IMR-90 (cell line): ENCODE results near the gene SGPL1. TPM values are rescaled to one million over a fixed set of nuclear protein-coding genes. Genes with fewer than 3 reads are reported as not detected.
A peak's percentile ranks its signal among the peaks of the same experiment; 100 is the strongest.

Experiments used
- ATAC-seq: fragments of 200-7000 bp; cut with Tn5 transposase; 2 replicates; pipeline ENCODE4 v1.9.1; 2020; ENCODE audit warnings: low read depth, mild to moderate bottlenecking, moderate library complexity
- BruUV-seq: library from RNA; stranded (reverse); fragments of 400-500 nt; replicated peaks from 2 replicates; lab custom pipeline; 2021; lab: Mats Ljungman, UMichigan
- CTCF ChIA-PET: fragments of 300-600 bp; formaldehyde crosslinking; extraction: SDS; loops from one replicate; lab custom pipeline; 2021; ENCODE audit warnings: antibody characterized with exemption; lab: Yijun Ruan, JAX
- POLR2A ChIA-PET: fragments of 300-600 bp; sonication (Branson Sonifier 250); formaldehyde crosslinking; loops from one replicate; lab custom pipeline; 2022; ENCODE audit warnings: antibody characterized with exemption; ENCODE audit not compliant: unreplicated experiment; lab: Charles Lee
- DNase-seq: peaks from one replicate; pipeline ENCODE4 v3.0.0; 2013
- H2AFZ ChIP-seq: replicated peaks from 2 replicates; pipeline ENCODE3; 2013; ENCODE audit warnings: low read length, mild to moderate bottlenecking; ENCODE audit not compliant: poor library complexity
- H2AK5ac ChIP-seq: 2 replicates; pipeline ENCODE4 v1.6.1; 2013; ENCODE audit warnings: low read depth, low read length, inconsistent platforms
- H2AK9ac ChIP-seq: replicated peaks from 2 replicates; pipeline ENCODE3; 2013; ENCODE audit warnings: mild to moderate bottlenecking, low read depth, low read length, moderate library complexity; ENCODE audit not compliant: poor library complexity
- H2BK120ac ChIP-seq: 2 replicates; pipeline ENCODE4 v1.6.1; 2013; ENCODE audit warnings: low read depth, low read length, inconsistent platforms
- H2BK15ac ChIP-seq: 3 replicates; pipeline ENCODE4 v1.6.1; 2013; ENCODE audit warnings: low read depth, low read length, inconsistent platforms
- H2BK20ac ChIP-seq: 2 replicates; pipeline ENCODE4 v1.6.1; 2013; ENCODE audit warnings: low read depth, mild to moderate bottlenecking, inconsistent platforms, low read length, moderate library complexity
- H2BK5ac ChIP-seq: 2 replicates; pipeline ENCODE4 v1.6.1; 2013; ENCODE audit warnings: mild to moderate bottlenecking, low read depth, low read length, inconsistent platforms; ENCODE audit not compliant: poor library complexity, severe bottlenecking
- H3K14ac ChIP-seq: replicated peaks from 2 replicates; pipeline ENCODE4 v1.6.1; 2013; ENCODE audit warnings: low read depth, low read length, inconsistent platforms
- H3K18ac ChIP-seq: 2 replicates; pipeline ENCODE4 v1.6.1; 2013; ENCODE audit warnings: low read depth, low read length, control low read depth
- H3K23ac ChIP-seq: 2 replicates; pipeline ENCODE4 v1.6.1; 2013; ENCODE audit warnings: low read depth, low read length, inconsistent platforms
- H3K27ac ChIP-seq: 2 replicates; pipeline ENCODE4 v1.5.1; 2013; ENCODE audit warnings: mild to moderate bottlenecking, control low read depth, low read length; ENCODE audit not compliant: insufficient read depth
- H3K27me3 ChIP-seq: 2 replicates; pipeline ENCODE4 v1.6.1; 2013; ENCODE audit warnings: low read length; ENCODE audit not compliant: control insufficient read depth, insufficient read depth
- H3K36me3 ChIP-seq: 2 replicates; pipeline ENCODE4 v1.6.1; 2013; ENCODE audit warnings: low read length, mixed read lengths; ENCODE audit not compliant: control insufficient read depth, insufficient read depth
- H3K4ac ChIP-seq: 2 replicates; pipeline ENCODE4 v1.6.1; 2013; ENCODE audit warnings: low read depth, low read length, inconsistent platforms
- H3K4me1 ChIP-seq: 2 replicates; pipeline ENCODE4 v1.6.1; 2013; ENCODE audit warnings: low read length, mixed read lengths; ENCODE audit not compliant: control insufficient read depth, insufficient read depth
- H3K4me2 ChIP-seq: 2 replicates; pipeline ENCODE4 v1.6.1; 2013; ENCODE audit warnings: low read depth, mild to moderate bottlenecking, control low read depth, low read length, moderate library complexity
- H3K4me3 ChIP-seq: 2 replicates; pipeline ENCODE4 v1.5.1; 2013; ENCODE audit warnings: low read depth, mild to moderate bottlenecking, control low read depth, low read length, moderate library complexity; ENCODE audit not compliant: insufficient read depth
- H3K56ac ChIP-seq: 2 replicates; pipeline ENCODE4 v1.6.1; 2013; ENCODE audit warnings: low read length, inconsistent platforms; ENCODE audit not compliant: insufficient read depth; ENCODE audit errors: extremely low read depth
- H3K79me1 ChIP-seq, 2 experiments: 2 replicates each; pipeline ENCODE4 v1.6.1; 2013; ENCODE audit warnings: low read length in 2 of 2, inconsistent platforms in 1 of 2, low read depth in 1 of 2
- H3K9ac ChIP-seq: 2 replicates; pipeline ENCODE4 v1.6.1; 2013; ENCODE audit warnings: low read depth, low read length, control low read depth
- H3K9me1 ChIP-seq: 2 replicates; pipeline ENCODE4 v1.6.1; 2013; ENCODE audit warnings: low read length, inconsistent platforms; ENCODE audit not compliant: insufficient read depth
- H3K9me3 ChIP-seq: 2 replicates; pipeline ENCODE4 v1.6.1; 2013; ENCODE audit warnings: low read length; ENCODE audit not compliant: control insufficient read depth, insufficient read depth
- H4K20me1 ChIP-seq: 2 replicates; pipeline ENCODE4 v1.6.1; 2013; ENCODE audit warnings: low read length, inconsistent platforms; ENCODE audit not compliant: insufficient read depth
- H4K5ac ChIP-seq: 2 replicates; pipeline ENCODE4 v1.6.1; 2013; ENCODE audit warnings: mild to moderate bottlenecking, low read depth, low read length, control low read depth
- H4K8ac ChIP-seq, 2 experiments: 2 replicates each; pipeline ENCODE4 v1.6.1; 2013; ENCODE audit warnings: low read depth in 2 of 2, low read length in 2 of 2, control low read depth in 1 of 2, inconsistent platforms in 1 of 2
- H4K91ac ChIP-seq: 2 replicates; pipeline ENCODE4 v1.6.1; 2013; ENCODE audit warnings: low read depth, low read length, inconsistent platforms; ENCODE audit not compliant: insufficient read depth
- POLR2A ChIP-seq: IDR thresholded peaks from 2 replicates; pipeline ENCODE4 v1.6.1; 2012; ENCODE audit warnings: mild to moderate bottlenecking, low read depth, low read length
- SMC3 ChIP-seq: fragments of 150-350 bp; IDR thresholded peaks from 2 replicates; pipeline ENCODE4 v1.6.1; 2016; ENCODE audit warnings: low read depth, mild to moderate bottlenecking, antibody characterized with exemption, low read length, moderate library complexity
- WGBS, 2 experiments: methylation state at CpG; one replicate each; pipeline versions ENCODE4 v1.1.5 to v1.1.7; 2013; ENCODE audit warnings: missing lambda C conversion rate in 2 of 2; ENCODE audit not compliant: insufficient read length in 1 of 2; ENCODE audit errors: extremely low coverage in 2 of 2; 5-methylcytosine and 5-hydroxymethylcytosine counted together
- dilution Hi-C: fragments of 300-500 bp; cut with HindIII; formaldehyde crosslinking; loops from one replicate; pipeline ENCODE4 v1.14.3; 2018; ENCODE audit warnings: low sequenced_read_pairs; ENCODE audit not compliant: unreplicated experiment
- in situ Hi-C: fragments of 300-500 bp; cut with MboI; formaldehyde crosslinking; loops from 3 replicates; pipeline ENCODE4 v1.14.3; 2019; ENCODE audit warnings: low sequenced_read_pairs, inconsistent platforms, mixed read lengths
- intact Hi-C: fragments of 100-400 bp; cut with micrococcal nuclease; formaldehyde crosslinking; loops from 2 replicates; pipeline ENCODE4 v1.10.0; 2022
- polyA plus RNA-seq, 3 experiments: library from polyadenylated mRNA; depleted of rRNA; stranded (reverse); fragments of >200 nt; gene quantifications; 2 replicates each; pipeline ENCODE4 v1.2.3, GENCODE V29; 2012; ENCODE audit warnings: low replicate concordance in 1 of 3
- total RNA-seq: library from RNA; depleted of rRNA; stranded (reverse); fragments of >200 nt; gene quantifications from 2 replicates; pipeline ENCODE4 v1.2.3, GENCODE V29; 2012

SGPL1 gene
- total and polyA plus RNA-seq, 2 of the 4 experiments (the other 2 are of a cell fraction) = 12.2 to 26.7 TPM

DNA sequence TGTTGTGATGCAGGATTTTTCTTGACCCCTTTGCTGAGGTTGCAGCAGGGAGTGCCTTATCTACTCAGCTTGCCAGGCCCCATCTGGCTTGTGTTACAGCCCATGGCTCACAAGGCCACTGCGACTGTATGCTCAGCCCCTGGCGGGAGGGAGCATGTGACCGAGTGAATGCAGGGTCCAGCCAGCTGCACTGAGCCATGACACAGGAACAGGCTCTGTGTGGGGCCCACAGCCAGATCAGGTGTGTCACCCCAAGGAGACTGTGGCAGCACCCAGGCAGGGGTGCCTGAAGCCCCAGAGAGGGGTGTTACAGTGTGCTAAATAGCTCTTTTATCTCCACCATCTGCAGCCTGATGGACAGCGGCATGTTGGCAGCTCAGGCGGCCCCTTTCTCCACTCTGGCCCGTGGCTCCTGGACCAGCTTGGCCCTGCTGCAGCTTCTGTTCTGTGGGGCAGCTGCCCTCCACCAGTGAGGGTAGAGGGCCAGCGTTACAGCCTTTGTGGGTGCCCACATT, 75.2 kb downstream of the SGPL1 start:
- no peak overlapping the region for H2BK5ac ChIP-seq
- ChIA-PET CTCF (interaction anchor here (2.8 kb wide), 1 partner anchor 12 kb away, joined by 7 read pairs; no protein-coding TSS in a partner anchor), POLR2A (no interaction called here)
- H3K4me1 ChIP-seq = peaks cover 2% of the 10 kb centered on the region; the same call in 1 of the 2 replicates
- no peak overlapping the region for H3K4me2 ChIP-seq
- no peak overlapping the region for H2AK9ac ChIP-seq
- H2AK5ac ChIP-seq = no peak overlapping the region
- no peak overlapping the region for H4K8ac ChIP-seq
- DNase-seq = no peak
- no peak overlapping the region for H3K56ac ChIP-seq
- H3K9me3 ChIP-seq = 0 out of 2 replicates have a peak, but pooled peaks cover 3% of the 10 kb centered on the region
- no peak for ATAC-seq
- 50% methylated on average over 1 of the region's 7 CpGs; no CpG with 5 or more reads in 1 of the 2 experiments for WGBS, 2 experiments
- H3K14ac ChIP-seq = no peak overlapping the region
- no peak overlapping the region for H3K27ac ChIP-seq
- H2BK120ac ChIP-seq = no peak overlapping the region
- no TSS peak for BruUV-seq
- H3K4ac ChIP-seq = no peak overlapping the region
- H3K4me3 ChIP-seq = no peak overlapping the region
- no peak overlapping the region for H2BK15ac ChIP-seq
- H2AFZ ChIP-seq = peak overlapping the region; percentile 6
- H4K91ac ChIP-seq = no peak overlapping the region
- intact Hi-C loops (no loop called here), in situ Hi-C loops (no loop called here), dilution Hi-C loops (no loop called here)
- H4K20me1 ChIP-seq = no peaks in the 10 kb centered on the region
- H3K23ac ChIP-seq = no peak overlapping the region
- TF ChIP-seq SMC3 (no peak), POLR2A (no peak)
- no peak overlapping the region for H3K9ac ChIP-seq
- H4K5ac ChIP-seq = no peak overlapping the region
- H3K27me3 ChIP-seq = peaks cover 8% of the 10 kb centered on the region; the same call in 1 of the 2 replicates
- H3K36me3 ChIP-seq = no peaks in the 10 kb centered on the region
- H3K9me1 ChIP-seq = no peaks in the 10 kb centered on the region; the same call in 1 of the 2 replicates
- H2BK20ac ChIP-seq = no peak overlapping the region
- no peaks in the 10 kb centered on the region for H3K79me1 ChIP-seq
- no peak overlapping the region for H3K18ac ChIP-seq
